Activated T-helper 17 cell treated with anti-CD3 and anti-CD28 coated beads, Interleukin-2, amount 50 U/mL, for 72 hours (primary cell): ENCODE measurements around the gene AMOT. TPM values are rescaled to one million over a fixed set of nuclear protein-coding genes. Genes with fewer than 3 reads are reported as not detected.
A peak's percentile ranks its signal among the peaks of the same experiment; 100 is the strongest.

Experiments used
- ATAC-seq: fragments of 150-1000 bp; cut with Tn5 transposase; replicated peaks from 2 replicates; pipeline ENCODE4 v1.10.0; 2021; ENCODE audit warnings: mild to moderate bottlenecking, moderate library complexity
- H3K27ac Mint-ChIP-seq: one replicate; pipeline ENCODE4 v1.8.0; 2022; ENCODE audit warnings: mixed read lengths
- H3K27me3 Mint-ChIP-seq: one replicate; pipeline ENCODE4 v1.8.0; 2022; ENCODE audit warnings: mixed read lengths
- H3K36me3 Mint-ChIP-seq: one replicate; pipeline ENCODE4 v1.8.0; 2022; ENCODE audit warnings: low read depth, mild to moderate bottlenecking, mixed read lengths
- H3K4me1 Mint-ChIP-seq: one replicate; pipeline ENCODE4 v1.8.0; 2022; ENCODE audit warnings: mixed read lengths
- H3K4me3 Mint-ChIP-seq: one replicate; pipeline ENCODE4 v1.8.0; 2022; ENCODE audit warnings: mild to moderate bottlenecking, mixed read lengths
- H3K9me3 Mint-ChIP-seq: one replicate; pipeline ENCODE4 v1.8.0; 2022; ENCODE audit warnings: mixed read lengths
- total RNA-seq, 2 donors: library from RNA; stranded (reverse); gene quantifications; one replicate each; pipeline ENCODE4 v1.2.3, GENCODE V29; 2022

Gene AMOT
- total RNA-seq, 2 donors from 2014 or later = 0.86 to 1.6 TPM

- Mint-ChIP-seq H3K27ac (no peak overlapping the region), H3K9me3 (no peaks in the 10 kb centered on the region), H3K36me3 (no peaks in the 10 kb centered on the region), H3K4me1 (no peaks in the 10 kb centered on the region), H3K4me3 (no peak overlapping the region), H3K27me3 (peaks cover 3% of the 10 kb centered on the region)
- ATAC-seq = no peak
These were observed 79.9 kb downstream of the AMOT start for GRCh38 chrX:112760697-112761096.

DNA sequence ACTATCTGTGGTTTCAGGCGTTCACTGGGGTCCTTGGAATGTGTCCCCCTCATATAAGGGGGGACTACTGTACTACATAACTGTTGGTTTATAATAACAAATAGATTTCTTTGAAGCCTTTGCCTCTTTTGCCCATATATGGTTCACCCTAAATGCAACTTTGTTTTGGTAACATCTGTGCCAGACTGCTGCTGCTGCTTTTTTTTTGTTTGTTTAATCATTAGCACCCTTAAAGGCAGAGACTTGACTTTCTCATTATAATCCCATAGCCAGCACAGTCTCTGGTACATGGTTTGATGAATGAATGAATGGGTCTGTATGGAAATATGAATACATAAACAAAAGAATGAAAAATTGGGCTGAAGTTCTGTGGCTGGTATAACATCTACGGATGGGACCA is 80.7 kb downstream of the AMOT start:
- Mint-ChIP-seq H3K4me3 (no peak overlapping the region), H3K36me3 (no peaks in the 10 kb centered on the region), H3K27ac (no peak overlapping the region), H3K27me3 (peaks cover 3% of the 10 kb centered on the region), H3K9me3 (no peaks in the 10 kb centered on the region), H3K4me1 (no peaks in the 10 kb centered on the region)
- no peak for ATAC-seq

DNA sequence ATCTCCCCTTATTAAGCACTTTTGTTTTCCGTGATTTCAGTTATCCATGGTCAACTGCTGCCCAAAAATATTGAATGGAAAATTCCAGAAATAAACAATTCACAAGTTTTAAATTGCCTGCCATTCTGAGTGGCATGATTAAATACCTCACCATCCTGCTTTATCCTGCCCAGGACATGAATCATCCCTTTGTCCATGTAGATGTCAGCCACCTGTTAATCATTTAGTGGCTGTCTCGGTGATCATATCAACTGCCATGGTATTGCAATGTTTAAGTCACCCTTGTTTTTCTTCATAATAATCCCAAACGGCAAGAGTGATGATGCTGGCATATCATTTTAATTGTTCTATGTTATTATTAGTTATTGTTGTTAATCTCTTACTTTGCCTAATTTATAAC is 81.1 kb downstream of the AMOT start:
- Mint-ChIP-seq H3K4me3 (no peak overlapping the region), H3K4me1 (no peaks in the 10 kb centered on the region), H3K27ac (no peak overlapping the region), H3K27me3 (peaks cover 3% of the 10 kb centered on the region), H3K9me3 (no peaks in the 10 kb centered on the region), H3K36me3 (no peaks in the 10 kb centered on the region)
- no peak for ATAC-seq

GRCh38 chrX:112757946-112758345 is 82.7 kb downstream of the AMOT start:
- H3K4me1 Mint-ChIP-seq = no peaks in the 10 kb centered on the region
- no peak for ATAC-seq
- H3K27me3 Mint-ChIP-seq = peaks cover 3% of the 10 kb centered on the region
- no peaks in the 10 kb centered on the region for H3K9me3 Mint-ChIP-seq
- no peak overlapping the region for H3K4me3 Mint-ChIP-seq
- H3K27ac Mint-ChIP-seq = no peak overlapping the region
- H3K36me3 Mint-ChIP-seq = no peaks in the 10 kb centered on the region

- Mint-ChIP-seq H3K4me3 (no peak overlapping the region), H3K9me3 (no peaks in the 10 kb centered on the region), H3K36me3 (no peaks in the 10 kb centered on the region)
These were observed 87.5 kb downstream of the AMOT start for GRCh38 chrX:112753116-112753515.

GRCh38 chrX:112751076-112751475 is 89.6 kb downstream of the AMOT start:
- no peak overlapping the region for H3K27ac Mint-ChIP-seq
- no peak overlapping the region for H3K4me3 Mint-ChIP-seq
- H3K9me3 Mint-ChIP-seq = no peaks in the 10 kb centered on the region
- no peaks in the 10 kb centered on the region for H3K27me3 Mint-ChIP-seq
- H3K36me3 Mint-ChIP-seq = no peaks in the 10 kb centered on the region
- ATAC-seq = no peak
- H3K4me1 Mint-ChIP-seq = no peaks in the 10 kb centered on the region

More at GRCh38 chrX:112753116-112753515, 87.5 kb downstream of the AMOT start:
- no peaks in the 10 kb centered on the region for H3K27me3 Mint-ChIP-seq
- H3K27ac Mint-ChIP-seq = no peak overlapping the region
- no peaks in the 10 kb centered on the region for H3K4me1 Mint-ChIP-seq
- no peak for ATAC-seq

DNA sequence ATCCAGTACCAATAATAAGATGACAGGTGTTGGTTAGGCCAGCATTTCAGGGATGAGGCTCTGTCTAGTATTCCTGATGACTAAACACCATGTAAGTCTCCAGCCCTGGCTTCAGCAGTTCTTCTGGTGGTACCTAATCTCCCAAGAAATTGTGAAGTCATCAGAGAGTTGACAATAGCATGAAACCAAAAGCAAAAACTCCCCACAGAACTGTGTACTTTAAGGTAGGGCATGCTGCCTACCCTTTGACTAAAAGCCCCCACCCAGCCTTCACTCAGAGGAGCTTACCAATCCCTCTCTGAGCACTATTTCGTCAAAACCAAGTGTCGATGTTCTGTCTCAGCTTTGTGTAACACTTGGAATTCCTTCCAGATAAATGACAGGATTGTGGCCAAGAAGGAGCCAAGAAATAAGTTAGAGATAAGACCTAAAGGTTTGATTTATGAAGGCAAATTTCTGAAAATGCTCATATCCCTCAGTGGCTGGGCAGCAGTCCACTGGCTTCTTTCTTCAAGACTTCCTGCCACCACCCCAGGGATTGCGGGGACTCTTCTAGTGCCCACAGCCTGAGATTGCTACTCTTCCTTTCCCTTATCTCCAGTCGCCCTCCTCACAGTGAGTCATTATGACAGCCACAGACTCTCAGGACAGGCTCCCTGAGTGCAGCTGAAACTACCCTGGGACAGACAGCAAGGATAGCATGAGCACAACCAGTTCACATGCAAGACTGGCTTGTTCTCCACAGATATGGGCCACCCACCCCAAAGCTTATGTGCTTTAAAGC is 93.6 kb downstream of the AMOT start:
- no peak for ATAC-seq
- no peaks in the 10 kb centered on the region for H3K36me3 Mint-ChIP-seq
- no peak overlapping the region for H3K27ac Mint-ChIP-seq
- no peaks in the 10 kb centered on the region for H3K9me3 Mint-ChIP-seq
- H3K4me3 Mint-ChIP-seq = no peak overlapping the region
- peaks cover 2% of the 10 kb centered on the region for H3K27me3 Mint-ChIP-seq
- H3K4me1 Mint-ChIP-seq = no peaks in the 10 kb centered on the region

GRCh38 chrX:112738347-112739033 is 102.1 kb downstream of the AMOT start:
- peak; percentile 89 for ATAC-seq
- Mint-ChIP-seq H3K27me3 (peaks cover 5% of the 10 kb centered on the region), H3K9me3 (no peaks in the 10 kb centered on the region), H3K36me3 (no peaks in the 10 kb centered on the region), H3K27ac (no peak overlapping the region), H3K4me1 (no peaks in the 10 kb centered on the region), H3K4me3 (no peak overlapping the region)

- no peaks in the 10 kb centered on the region for H3K36me3 Mint-ChIP-seq
- no peak overlapping the region for H3K27ac Mint-ChIP-seq
- H3K9me3 Mint-ChIP-seq = no peaks in the 10 kb centered on the region
- no peaks in the 10 kb centered on the region for H3K4me1 Mint-ChIP-seq
- H3K27me3 Mint-ChIP-seq = peaks cover 8% of the 10 kb centered on the region
- no peak for ATAC-seq
- no peak overlapping the region for H3K4me3 Mint-ChIP-seq
These were observed 104.3 kb downstream of the AMOT start for GRCh38 chrX:112736310-112736709.

DNA sequence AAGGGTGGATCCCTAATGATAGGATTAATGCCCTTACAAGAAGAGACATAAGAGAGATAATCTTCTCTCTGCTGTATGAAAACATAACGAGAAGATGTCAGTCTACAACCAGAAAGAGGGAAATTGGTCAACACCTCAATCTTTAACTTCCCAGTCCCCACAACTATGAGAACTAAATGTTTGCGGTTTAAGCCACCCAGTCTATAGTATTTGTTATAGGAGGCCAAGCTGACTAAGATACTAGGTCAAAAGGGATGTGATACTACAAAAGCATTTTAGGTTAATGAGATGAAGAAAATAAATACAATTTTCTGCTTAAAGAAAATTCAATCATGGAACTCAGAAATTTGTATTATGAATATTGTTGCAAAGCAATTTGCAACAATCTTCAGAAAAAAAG is 105.5 kb downstream of the AMOT start:
- ATAC-seq = no peak
- Mint-ChIP-seq H3K9me3 (no peaks in the 10 kb centered on the region), H3K36me3 (no peaks in the 10 kb centered on the region), H3K27ac (no peak overlapping the region), H3K4me1 (no peaks in the 10 kb centered on the region), H3K27me3 (peaks cover 8% of the 10 kb centered on the region), H3K4me3 (no peak overlapping the region)

DNA sequence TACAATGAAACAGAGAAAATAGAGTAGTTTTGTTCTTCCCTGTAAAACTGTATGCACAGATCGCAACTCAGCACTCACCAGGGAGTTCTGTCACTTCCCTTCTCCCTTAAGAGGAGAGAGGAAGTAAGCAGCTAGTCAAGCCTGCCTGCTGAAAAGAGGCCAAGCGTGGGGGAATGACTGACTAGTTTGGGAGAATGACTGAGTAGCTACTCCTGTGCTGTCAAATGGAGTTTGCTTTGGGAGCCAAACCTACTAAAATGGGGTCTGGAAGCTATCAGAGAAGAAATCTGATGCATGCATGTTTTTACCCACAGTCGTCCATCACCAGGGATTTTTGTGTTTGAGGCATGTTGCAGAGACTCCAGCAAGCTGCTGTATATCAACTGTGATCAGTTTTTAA is 106.3 kb downstream of the AMOT start:
- ATAC-seq = no peak
- Mint-ChIP-seq H3K4me1 (no peaks in the 10 kb centered on the region), H3K27me3 (peaks cover 8% of the 10 kb centered on the region), H3K27ac (no peak overlapping the region), H3K36me3 (no peaks in the 10 kb centered on the region), H3K4me3 (no peak overlapping the region), H3K9me3 (no peaks in the 10 kb centered on the region)

- H3K27ac Mint-ChIP-seq = no peak overlapping the region
- H3K4me3 Mint-ChIP-seq = no peak overlapping the region
- H3K4me1 Mint-ChIP-seq = no peaks in the 10 kb centered on the region
- no peaks in the 10 kb centered on the region for H3K9me3 Mint-ChIP-seq
- no peaks in the 10 kb centered on the region for H3K36me3 Mint-ChIP-seq
- no peak for ATAC-seq
- peaks cover 8% of the 10 kb centered on the region for H3K27me3 Mint-ChIP-seq
These were observed 108.8 kb downstream of the AMOT start for GRCh38 chrX:112731793-112732192.

Other genes with a start within 250 kb of the AMOT start
- gene LHFPL1, start 160.9 kb downstream of the AMOT start, total RNA-seq = under 1 TPM in 1 of 2 donors, not detected in 1; 0.45 TPM